MG63 (cell line): Measurements from ENCODE around the gene OAS2. TPM values are rescaled to one million over a fixed set of nuclear protein-coding genes. Genes with fewer than 3 reads are reported as not detected.

Experiments used
- DNase-seq: peaks from one replicate; pipeline ENCODE4 v3.0.0-alpha.2; 2020
- H3K27me3 ChIP-seq: fragments of 250-450 bp; sonication (Bioruptor Pico); 2 replicates; pipeline ENCODE4 v1.5.1; 2020; ENCODE audit warnings: mild to moderate bottlenecking, moderate library complexity
- H3K36me3 ChIP-seq: fragments of 250-450 bp; sonication (Bioruptor Pico); 2 replicates; pipeline ENCODE4 v1.5.1; 2020; ENCODE audit warnings: mild to moderate bottlenecking, moderate library complexity
- H3K4me3 ChIP-seq: fragments of 250-450 bp; sonication (Bioruptor Pico); 2 replicates; pipeline ENCODE4 v1.5.1; 2020; ENCODE audit warnings: mild to moderate bottlenecking, moderate library complexity
- H3K9me3 ChIP-seq: fragments of 250-450 bp; sonication (Bioruptor Pico); 2 replicates; pipeline ENCODE4 v1.5.1; 2020; ENCODE audit warnings: mild to moderate bottlenecking, moderate library complexity
- total RNA-seq: library from RNA; depleted of rRNA; stranded (reverse); fragments of >200 nt; shearing (Covaris generic); gene quantifications from 2 replicates; pipeline ENCODE4 v1.2.3, GENCODE V29; 2014; ENCODE audit warnings: low replicate concordance; rRNA removed

OAS2 gene
- total RNA-seq, 1 experiment from 2014 or later: 6.0 TPM

- Histone ChIP-seq H3K27me3 (no peaks in the 10 kb centered on the region), H3K9me3 (no peaks in the 10 kb centered on the region), H3K36me3 (no peaks in the 10 kb centered on the region), H3K4me3 (no peak within 1 kb of the TSS)
- DNase-seq: no peak
These were observed 78.5 kb downstream of the OAS2 start, which contains the start of gene DTX1 for GRCh38 chr12:113056631-113057488. TSS of gene DTX1 (plus strand) at chr12:113056730. CDS start at chr12:113058193, 1,463 bp downstream.

- no peaks in the 10 kb centered on the region for H3K9me3 ChIP-seq
- no peak for DNase-seq
These were observed 79.5 kb downstream of the OAS2 start for GRCh38 chr12:113057565-113058485.

GRCh38 chr12:113058553-113058952 is 80.2 kb downstream of the OAS2 start:
- no peaks in the 10 kb centered on the region for H3K27me3 ChIP-seq
- no peaks in the 10 kb centered on the region for H3K9me3 ChIP-seq
- no peaks in the 10 kb centered on the region for H3K36me3 ChIP-seq
- no peak for DNase-seq
- H3K4me3 ChIP-seq: no peak overlapping the region

More at GRCh38 chr12:113057565-113058485, 79.5 kb downstream of the OAS2 start:
- H3K4me3 ChIP-seq: no peak overlapping the region
- H3K36me3 ChIP-seq: no peaks in the 10 kb centered on the region
- H3K27me3 ChIP-seq: no peaks in the 10 kb centered on the region

- H3K9me3 ChIP-seq: no peaks in the 10 kb centered on the region
- no peaks in the 10 kb centered on the region for H3K27me3 ChIP-seq
- H3K36me3 ChIP-seq: no peaks in the 10 kb centered on the region
- H3K4me3 ChIP-seq: no peak overlapping the region
- DNase-seq: no peak
These were observed 80.8 kb downstream of the OAS2 start for GRCh38 chr12:113059071-113059595.

GRCh38 chr12:113060336-113060960 is 82.1 kb downstream of the OAS2 start:
- no peaks in the 10 kb centered on the region for H3K27me3 ChIP-seq
- no peaks in the 10 kb centered on the region for H3K9me3 ChIP-seq
- no peak overlapping the region for H3K4me3 ChIP-seq
- no peaks in the 10 kb centered on the region for H3K36me3 ChIP-seq
- no peak for DNase-seq

- Histone ChIP-seq H3K4me3 (no peak overlapping the region), H3K27me3 (no peaks in the 10 kb centered on the region), H3K9me3 (no peaks in the 10 kb centered on the region), H3K36me3 (no peaks in the 10 kb centered on the region)
- DNase-seq: no peak
These were observed 82.9 kb downstream of the OAS2 start for GRCh38 chr12:113061061-113061694.

Other genes with a start within 250 kb of the OAS2 start
- gene RPH3A, start 186.8 kb upstream of the OAS2 start, total RNA-seq: not detected in 2 replicates
- gene OAS1, start 71.6 kb upstream of the OAS2 start, total RNA-seq: 7.8 and 10.3 TPM in 2 replicates
- 8.6 and 12.5 TPM in 2 replicates for gene OAS3, start 40.0 kb upstream of the OAS2 start, total RNA-seq
- gene DTX1, start 78.2 kb downstream of the OAS2 start, total RNA-seq: not detected in 2 replicates
- not detected in 2 replicates for gene RASAL1, start 157.2 kb downstream of the OAS2 start, total RNA-seq
- gene CFAP73, start 171.2 kb downstream of the OAS2 start, total RNA-seq: not detected in 2 replicates
- gene DDX54, start 207.0 kb downstream of the OAS2 start, total RNA-seq: 80.5 and 82.0 TPM in 2 replicates
- 34.4 and 38.6 TPM in 2 replicates for gene RITA1, start 207.2 kb downstream of the OAS2 start, total RNA-seq
- gene TPCN1, start 242.9 kb downstream of the OAS2 start, total RNA-seq: 3.9 and 5.4 TPM in 2 replicates